T1000 (cell line): Measurements from ENCODE around the gene NRXN2.

Source experiments
- DNase-seq: peaks from one replicate; lab custom pipeline; 2025; ENCODE audit warnings: mixed read lengths; lab: John Stamatoyannopoulos, UW

NRXN2 gene

DNA sequence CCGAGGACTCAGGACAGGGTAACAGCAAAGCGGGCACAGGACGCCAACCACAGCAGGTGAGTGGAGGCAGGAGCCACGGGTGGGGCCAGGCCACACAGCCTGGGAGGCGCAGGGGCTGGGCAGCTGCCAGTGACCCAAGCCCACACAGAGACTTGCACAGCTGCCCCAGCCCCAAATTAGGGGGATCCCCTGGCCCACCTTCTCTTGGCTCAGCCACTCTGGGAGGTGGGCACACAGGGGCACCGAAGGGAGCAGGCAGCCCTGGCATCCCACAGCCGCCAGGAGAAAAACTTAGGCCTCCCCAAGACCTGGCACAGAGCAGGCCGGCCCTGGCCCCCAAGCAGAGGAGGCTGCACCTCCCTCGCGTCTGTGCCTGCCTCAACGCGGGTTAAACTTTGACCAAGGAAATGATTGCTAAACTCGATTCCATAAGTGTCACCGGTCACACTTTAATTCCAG lies 132.2 kb downstream of the NRXN2 start, which contains the start of gene SLC22A12:
TSS of gene SLC22A12 (plus strand) at position 458 of the 459 bp plus-strand sequence. CDS start 337 bp downstream, outside the sequence.
- no peak for DNase-seq

DNA sequence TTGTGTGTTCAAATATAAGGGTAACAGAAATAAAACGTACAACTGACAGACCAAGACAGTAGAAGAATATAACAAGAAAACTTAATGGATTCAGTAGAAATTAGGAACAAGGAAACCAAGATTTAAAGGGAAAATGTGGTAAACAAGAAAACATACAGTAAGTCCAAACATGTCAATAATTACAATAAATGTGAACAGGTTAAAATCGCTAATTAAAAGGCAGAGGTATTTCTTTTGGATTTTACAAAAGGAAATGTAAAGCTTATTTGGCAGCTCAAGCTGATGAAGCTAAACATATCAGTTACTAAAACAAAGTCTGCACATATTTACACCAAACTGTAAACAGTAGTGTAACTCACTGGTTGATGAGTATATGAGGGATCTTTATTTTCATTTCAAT lies 134.3 kb downstream of the NRXN2 start:
- DNase-seq = no peak

DNA sequence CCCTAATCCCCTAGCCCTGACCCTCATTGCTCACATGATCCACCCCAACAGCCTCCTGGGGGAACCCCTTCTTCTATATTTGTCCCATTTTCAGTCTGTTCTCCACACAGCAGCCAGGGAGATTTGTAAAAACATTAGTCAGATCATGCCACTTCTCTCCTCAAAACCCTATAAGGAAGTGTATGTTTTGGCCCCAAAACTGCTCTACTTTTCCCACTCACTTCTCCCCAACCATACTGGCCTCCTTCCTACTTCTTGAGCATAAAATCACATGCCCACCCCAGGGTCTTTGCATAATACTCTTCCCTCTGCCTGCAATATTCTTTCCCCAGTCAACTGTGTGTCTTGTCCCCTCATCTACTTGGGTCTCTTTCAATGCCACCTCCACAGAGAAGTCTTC lies 136.6 kb downstream of the NRXN2 start:
- no peak for DNase-seq

DNA sequence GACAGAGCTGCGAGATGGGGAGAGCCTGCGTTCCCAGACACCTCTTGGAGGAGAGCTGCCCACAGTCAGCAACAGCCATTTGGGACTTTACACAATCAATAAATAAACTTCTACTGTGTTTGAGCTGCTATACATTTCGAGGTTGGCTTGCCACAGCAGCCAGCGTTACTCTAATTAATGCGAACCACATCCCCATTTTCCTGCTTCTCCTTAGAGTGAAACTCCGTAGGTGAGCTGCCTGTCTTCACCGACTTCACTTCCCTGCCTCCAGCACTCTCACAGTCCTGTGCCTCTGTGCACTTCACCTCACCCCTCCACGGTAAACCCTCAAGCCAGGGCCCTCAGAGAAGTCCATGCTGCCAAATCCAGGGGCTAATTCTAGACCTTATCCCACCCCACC lies 137.8 kb downstream of the NRXN2 start:
- DNase-seq = no peak

DNA sequence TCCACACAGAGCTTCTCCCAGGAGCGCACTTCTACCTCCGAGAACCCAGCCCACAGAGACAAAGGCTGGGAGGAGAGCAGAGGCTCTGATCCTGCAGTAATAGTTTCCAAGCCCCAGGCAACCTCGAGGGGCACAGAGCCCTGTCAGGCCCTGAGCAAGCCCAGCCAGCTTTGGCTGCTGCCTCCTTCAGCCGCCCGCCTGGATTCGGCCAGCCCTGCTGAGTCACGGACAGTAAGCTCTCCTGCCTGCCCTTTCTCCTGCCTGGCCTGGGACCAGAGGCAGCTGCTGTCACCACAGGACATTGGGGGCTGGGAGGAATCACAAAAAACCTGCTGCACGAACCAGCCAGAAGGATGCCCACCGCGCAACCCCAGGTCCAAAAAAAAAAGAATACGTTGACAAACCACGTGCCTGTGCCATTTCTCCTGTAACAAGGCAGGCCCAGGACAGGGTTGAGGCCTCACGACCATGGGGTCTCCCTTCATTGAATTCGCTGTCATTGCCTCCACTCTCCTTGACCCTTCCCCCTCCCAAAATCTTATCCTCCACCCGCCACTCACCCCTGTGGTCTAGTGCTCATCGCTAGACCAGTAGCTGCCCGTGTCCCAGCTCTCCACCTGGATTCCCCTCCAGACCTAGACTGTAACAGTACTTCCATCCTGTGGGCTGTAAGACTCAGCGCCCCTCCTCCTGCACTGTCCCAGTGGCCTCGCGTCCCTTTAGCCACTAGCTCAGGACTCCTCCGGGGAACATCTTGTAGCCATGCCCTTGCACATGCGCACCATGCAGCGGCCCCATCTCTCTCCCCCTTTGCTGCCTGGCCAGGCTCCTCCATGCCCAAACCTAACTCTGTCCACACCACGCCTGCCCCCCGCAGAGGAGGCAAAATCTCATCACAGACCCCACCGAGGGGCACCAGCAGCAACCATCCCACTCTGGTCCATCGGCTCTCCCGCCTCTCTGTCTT lies 139.4 kb downstream of the NRXN2 start:
- DNase-seq = peak; percentile 19

DNA sequence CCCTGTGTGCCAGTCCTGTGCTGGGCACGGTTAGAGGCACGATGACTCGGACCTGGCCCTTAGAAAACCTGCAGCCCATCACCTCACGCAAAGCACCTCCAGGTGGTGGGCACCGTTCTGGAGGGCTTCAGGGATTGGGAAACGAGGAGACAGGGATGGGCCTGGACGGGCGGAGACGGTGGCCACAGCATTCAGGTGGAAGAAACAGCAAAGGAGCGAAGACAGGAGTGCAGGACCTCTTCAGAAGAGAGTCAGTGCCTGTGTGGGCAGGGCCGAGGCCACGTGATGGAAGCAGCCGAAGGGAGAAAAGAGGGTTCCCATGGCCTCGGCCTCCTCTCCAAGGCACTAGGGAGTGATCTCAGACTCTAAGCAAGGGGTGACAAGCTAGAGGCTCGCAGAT lies 140.1 kb downstream of the NRXN2 start:
- DNase-seq = no peak

DNA sequence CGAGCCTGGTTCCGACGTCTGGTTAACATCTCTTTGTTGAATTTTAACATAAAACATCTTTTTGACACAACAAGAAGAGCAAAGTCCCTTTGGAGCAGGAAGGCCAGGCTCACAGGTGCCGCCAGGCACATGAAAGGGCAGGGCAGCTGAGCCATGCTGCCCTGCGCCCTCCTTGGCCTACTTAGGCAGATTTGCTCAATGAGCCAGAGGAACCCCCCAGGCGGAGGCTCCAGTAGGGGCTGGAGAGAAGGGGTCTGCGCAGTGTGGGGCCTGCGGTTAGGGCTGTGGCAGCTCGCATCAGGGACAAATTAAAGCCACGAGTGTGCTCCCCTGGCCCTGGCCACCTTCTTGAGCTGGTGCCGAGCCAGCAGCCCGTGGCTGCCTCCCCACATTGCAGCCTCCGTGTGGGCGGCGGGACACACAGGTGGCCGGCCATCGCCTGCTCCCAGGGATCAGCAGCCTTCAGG lies 141.9 kb downstream of the NRXN2 start:
- no peak for DNase-seq

DNA sequence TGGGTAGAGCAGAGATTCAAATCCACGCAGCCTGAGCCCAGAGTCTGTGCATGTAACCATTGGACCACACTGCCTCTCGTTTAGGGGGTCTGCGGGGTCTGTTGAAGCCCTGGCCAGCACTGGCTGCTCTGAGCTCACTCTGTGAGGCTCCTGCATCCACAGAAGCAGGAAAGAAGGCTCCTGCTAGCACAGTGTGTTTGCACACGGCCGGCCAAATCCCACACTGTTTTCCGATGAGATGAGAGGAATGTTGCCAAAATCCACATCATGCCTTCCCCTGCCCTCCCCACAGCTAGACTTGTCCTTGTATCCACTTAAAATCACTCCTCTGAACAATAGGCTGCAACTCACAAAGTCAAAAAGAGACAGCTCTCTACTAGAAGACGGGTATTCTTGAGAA lies 142.6 kb downstream of the NRXN2 start:
- no peak for DNase-seq

DNA sequence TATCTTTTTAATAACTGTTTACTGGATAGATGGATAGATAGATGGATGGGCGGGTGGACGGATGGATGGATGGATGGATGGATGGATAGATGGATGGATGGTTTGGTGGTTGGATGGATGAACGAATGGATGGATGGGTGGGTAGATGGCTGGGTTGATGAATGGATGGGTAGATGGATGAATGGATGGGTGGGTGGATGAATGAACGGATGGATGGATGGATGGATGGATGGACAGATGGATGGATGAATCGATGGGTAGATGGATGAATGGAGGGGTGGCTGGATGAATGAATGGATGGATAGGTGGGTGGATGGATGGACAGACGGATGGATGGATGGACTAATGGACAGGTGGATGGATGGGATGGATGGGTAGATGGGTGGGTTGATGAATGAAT lies 145.8 kb downstream of the NRXN2 start:
- no peak for DNase-seq

DNA sequence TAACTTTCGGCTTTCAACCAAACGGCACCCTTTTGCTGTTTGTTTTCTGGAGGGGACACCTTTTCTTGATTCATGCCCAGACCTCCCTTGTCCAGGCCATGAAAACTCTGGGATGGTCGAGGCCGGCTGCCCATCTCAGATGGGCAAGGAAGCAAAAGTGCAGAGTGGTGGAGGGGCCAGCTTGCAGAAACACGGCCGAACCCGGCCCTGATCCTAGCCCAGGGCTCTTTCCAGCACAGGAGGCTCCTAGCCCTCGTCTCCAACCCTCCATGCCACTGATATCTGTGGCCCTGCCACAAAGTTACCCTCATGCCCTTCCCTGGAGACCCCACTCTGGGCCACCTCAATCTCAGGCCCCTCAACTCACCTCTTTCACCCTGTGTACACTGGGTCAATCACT lies 150.9 kb downstream of the NRXN2 start:
- no peak for DNase-seq

DNA sequence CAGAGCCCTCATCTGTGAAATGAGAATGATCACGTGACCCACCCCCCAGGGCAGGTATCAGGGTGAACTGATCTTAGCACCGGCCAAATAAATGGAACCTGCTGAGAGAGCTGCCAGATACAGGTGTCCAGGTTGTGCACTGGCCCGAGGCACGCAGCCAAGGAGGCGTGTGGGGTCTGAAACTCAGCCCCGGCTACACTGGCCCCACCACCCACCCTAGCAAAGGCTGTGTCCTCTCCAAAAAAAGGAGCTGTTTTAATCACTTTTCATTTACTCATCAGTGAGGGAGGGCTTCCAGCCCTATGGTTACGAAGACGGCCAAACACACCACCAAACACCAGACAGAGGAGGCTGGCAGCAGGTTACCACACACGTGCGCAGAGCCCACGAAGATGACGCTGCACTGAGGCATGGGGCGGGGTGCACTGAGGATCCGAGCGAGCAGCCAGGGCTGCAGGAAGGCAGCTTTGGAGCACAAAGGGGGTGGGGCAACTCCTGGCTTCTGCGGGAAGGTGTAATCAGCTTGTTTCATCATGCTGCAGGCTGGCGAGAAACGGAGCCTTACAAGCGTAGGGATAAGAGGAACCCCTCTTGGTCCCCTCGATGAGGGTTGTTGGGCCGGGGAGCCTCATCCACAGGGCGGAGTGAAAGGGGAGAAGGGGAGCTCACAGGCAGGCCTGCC lies 151.4 kb downstream of the NRXN2 start:
- DNase-seq = no peak

DNA sequence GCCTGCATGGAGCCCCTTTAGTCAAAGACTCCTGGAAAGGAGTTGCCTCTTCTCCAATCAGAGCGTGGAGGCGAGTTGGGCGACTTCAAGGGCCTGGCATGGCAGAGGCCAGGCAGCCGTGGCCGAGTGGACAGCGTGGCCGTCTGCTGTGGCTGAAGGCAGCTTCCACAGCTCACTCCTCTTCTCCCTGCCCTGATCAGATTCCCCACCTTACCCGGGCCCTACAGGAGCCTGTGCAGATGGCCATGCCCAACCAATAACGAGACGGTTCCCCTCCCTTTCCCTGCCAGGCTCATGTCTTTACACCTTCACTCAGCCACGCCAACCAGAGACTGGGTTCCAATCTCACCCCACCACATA lies 152.0 kb downstream of the NRXN2 start:
- no peak for DNase-seq

DNA sequence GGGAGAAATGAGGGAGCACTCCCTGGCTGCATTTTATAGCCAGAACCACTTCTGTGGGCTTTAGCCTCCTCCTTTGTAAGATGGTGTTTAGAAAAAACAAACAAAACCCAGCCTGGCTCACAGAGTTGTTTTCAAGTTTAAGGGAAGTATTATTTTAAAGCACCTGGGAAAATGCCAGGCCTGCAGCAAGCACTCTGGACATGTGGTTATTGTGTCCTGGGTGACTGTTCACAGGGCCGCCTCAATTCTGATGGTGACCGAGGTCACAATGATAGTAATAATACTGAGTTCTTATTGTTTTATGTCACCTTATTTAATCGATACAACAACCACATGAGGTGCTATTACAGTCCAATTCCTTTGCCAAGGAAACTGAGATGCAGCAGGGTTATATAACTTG lies 152.7 kb downstream of the NRXN2 start:
- no peak for DNase-seq

DNA sequence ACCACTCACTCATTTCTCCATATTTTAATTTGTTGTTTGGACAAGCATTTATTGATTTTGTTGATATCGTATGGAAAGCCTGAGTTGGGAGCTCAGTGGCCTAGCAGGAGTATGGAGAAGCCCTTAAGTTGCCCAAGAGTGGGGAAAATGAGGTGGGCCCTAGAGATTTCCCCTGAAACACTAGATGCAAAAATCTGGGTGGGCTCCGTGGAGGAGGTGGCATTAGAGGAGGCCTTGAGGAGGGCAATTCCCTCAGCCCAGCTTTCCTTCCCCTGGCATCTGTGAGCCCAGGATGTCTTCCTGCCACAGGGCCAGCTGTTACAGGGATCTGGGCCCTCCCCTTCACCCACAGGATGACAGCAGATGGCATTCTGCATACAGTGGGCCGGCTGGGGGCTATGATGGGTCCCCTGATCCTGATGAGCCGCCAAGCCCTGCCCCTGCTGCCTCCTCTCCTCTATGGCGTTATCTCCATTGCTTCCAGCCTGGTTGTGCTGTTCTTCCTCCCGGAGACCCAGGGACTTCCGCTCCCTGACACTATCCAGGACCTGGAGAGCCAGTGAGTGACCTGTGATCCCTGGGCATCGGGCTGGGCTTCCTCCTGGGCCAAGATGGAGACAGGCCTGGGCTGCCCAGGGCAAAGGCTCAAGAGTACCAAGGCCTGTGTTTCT lies 153.6 kb downstream of the NRXN2 start:
- DNase-seq = no peak

DNA sequence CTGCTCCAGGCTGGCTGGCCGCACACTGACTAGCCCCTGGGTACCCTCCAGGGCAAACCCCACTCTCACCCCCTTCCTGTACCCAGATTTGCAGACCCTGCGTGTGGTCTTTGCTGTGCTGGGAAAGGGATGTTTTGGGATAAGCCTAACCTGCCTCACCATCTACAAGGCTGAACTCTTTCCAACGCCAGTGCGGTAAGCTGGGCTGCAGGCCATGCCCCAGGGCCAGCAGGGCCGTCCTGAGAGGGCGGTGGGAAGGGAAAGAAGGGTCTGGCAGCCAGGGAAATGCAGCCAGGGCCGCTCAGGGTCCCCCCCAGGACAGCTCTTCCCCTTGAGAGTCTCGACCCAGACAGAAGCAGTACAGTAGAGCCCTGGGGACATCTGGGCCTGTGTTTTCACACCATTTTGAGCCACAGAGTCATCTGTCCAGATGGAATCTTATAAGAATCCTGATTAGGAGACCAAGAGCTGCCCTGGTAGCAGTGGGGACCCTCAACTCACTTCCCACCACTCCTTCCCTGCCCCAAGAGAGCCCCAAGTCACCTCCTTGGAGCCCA lies 154.3 kb downstream of the NRXN2 start:
- DNase-seq = no peak

DNA sequence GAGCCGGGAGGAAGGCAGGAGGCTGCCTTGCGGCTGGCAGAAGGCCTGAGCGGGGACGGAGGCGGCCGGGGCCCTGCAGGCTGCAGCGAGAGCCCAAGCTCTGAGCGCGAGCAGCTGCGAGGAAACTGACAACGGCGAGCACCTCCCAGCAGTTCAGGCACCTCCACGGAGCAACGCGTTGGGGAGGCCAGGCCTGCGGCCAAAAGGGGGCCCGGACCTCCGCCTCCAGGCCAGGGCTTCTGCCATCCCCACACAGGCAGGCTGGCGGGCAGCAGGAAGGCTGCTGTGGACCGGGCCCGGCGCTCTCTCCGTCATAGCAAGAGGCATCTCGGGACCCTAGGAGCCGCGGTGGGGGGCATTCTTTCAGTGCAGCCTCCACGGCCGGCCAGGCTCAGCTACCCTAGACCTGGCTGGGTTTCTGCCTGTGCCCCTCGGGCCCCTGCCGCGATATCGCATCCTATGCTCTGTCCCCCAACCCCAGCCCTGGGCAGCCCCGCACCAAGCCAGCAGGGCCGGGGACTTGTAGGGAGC lies 154.9 kb downstream of the NRXN2 start:
- no peak for DNase-seq

DNA sequence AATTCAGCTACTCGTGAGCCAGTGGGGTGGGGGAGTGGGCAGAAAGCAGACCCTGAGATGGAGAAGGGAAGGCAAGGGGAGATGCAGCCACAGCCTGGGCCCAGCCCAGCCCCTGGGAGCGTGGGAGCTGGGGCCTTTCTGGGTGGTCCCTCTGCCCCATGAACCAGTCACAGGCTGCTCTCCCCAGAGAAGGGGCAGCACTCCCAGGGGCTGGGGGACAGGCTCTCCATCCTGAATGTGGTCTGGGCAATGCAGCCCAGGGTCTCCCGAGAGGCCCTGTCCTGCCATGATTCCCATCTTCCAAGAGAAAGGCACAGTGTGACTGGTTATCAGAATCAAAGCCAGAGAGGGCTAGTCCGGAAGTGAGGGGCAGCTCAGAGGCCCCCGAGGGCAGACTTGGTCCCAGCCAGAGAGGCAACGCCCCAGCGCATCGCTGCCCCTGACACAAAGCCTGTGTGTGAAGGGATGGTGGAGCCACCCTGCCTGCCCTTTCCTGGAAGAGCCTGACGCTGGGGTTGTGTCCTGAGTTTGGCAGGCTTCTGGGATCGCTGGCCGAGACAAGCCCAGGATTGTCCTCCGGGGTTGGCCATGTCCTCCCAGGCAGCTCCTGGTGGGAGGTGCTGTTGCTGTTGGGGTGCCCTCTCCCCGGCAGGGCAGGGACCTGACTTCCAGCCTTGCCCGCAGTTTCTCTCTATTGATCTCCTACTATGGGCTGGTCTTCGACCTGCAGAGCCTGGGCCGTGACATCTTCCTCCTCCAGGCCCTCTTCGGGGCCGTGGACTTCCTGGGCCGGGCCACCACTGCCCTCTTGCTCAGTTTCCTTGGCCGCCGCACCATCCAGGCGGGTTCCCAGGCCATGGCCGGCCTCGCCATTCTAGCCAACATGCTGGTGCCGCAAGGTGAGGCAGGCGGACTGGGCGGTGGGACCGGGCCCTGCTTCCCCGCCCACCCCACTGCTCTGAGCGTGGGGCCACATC lies 155.8 kb downstream of the NRXN2 start:
- no peak for DNase-seq

DNA sequence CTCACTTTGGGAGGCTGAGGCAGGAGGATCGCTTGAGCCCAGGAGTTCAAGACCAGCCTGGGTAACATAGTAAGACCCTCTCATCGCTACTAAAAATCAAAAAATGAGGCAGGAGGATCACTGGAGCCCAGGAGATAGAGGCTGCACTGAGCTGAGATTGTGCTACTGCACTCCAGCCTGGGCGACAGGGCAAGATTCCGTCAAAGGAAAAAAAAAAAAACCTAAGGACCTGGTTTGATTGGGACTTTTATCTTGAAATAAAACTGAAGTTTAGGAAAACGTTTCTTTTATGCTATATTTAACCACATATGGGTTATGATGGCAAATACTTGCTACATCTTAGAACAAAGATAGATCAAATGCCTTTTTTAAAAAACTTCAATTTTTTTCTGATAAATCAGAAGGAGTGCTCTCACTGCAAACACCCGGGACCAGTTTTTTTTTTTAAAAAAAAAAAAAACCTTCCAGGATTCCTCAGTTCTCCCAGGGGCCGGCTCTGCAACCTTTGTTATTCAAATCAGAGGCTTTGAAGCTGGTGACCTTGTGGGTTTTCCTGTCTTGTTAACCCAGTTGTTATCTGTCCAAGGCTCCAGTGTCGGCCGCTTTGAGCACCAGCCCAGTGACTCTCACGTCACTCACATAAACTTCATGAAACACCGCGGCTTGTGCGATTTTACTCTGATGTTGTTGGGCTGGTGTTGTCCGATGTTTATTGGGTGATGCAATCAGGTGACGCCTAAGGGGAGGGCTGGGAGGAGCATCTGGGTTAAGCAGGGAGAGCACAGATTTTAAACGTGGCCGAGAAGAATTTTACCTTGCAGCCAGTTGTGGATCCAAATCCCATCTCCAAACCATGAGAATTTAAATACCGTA lies 156.7 kb downstream of the NRXN2 start:
- DNase-seq = no peak
